Measurements from ENCODE around the gene EPHB6. TPM values are rescaled to one million over a fixed set of nuclear protein-coding genes. Genes with fewer than 3 reads are reported as not detected.

The EPHB6 gene
- polyA plus RNA-seq, 1 of the 3 experiments (the other 2 are of a cell fraction) = 1.8 TPM

DNA sequence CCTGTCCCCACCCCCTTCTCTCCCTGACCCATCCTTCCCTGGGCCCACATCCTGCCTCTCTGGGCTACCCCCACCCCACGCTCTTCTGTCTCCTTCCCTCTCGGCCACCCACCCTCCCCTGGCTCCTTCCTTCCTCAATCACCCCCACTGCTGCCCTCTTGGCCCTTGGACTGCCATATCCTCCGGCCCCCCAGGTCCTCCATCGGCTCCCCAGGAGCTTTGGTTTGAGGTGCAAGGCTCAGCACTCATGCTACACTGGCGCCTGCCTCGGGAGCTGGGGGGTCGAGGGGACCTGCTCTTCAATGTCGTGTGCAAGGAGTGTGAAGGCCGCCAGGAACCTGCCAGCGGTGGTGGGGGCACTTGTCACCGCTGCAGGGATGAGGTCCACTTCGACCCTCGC is 10.9 kb downstream of the EPHB6 start (continued):
- TF ChIP-seq, protein P1, sequence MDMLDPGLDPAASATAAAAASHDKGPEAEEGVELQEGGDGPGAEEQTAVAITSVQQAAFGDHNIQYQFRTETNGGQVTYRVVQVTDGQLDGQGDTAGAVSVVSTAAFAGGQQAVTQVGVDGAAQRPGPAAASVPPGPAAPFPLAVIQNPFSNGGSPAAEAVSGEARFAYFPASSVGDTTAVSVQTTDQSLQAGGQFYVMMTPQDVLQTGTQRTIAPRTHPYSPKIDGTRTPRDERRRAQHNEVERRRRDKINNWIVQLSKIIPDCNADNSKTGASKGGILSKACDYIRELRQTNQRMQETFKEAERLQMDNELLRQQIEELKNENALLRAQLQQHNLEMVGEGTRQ (IDR thresholded peaks at IDR 0.05; ENCODE audit: borderline replicate concordance, low read depth, low read length) = no peak

DNA sequence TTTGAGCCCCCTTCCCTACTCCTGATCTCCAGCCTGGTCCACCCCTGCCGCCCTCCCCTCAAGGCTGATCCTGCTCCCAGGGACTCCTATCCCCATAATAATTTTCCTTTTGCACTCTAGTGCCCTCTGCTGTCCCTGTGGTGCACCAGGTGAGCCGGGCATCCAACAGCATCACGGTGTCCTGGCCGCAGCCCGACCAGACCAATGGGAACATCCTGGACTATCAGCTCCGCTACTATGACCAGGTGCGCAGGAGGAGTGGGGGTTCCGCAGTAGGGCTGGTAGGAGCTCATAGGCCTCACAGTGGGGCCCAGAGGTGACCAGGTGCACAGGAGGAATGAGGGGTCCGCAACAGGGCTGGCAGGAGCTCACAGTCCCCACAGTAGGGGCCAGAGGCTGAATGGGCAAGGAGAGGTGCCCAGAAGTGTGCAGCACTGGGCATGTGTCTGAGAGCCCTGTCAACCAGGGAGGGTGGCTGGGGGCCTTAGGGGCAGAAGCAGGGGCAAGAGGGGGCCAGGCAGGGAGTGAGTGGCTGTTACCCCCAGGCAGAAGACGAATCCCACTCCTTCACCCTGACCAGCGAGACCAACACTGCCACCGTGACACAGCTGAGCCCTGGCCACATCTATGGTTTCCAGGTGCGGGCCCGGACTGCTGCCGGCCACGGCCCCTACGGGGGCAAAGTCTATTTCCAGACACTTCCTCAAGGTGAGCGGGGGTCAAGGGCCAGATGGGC is 11.7 kb downstream of the EPHB6 start:
- Histone ChIP-seq H3K4me3 (ENCODE audit: low read depth in 2 of 2, low read length in 1 of 2) (no peak overlapping the region), H3K36me3 (replicated peaks in 1 of 2; ENCODE audit: control insufficient read depth in 1 of 2, insufficient read depth in 2 of 2, low read length in 1 of 2) (no peaks in the 10 kb centered on the region), H3K27ac (ENCODE audit: low read depth in 2 of 2, low read length in 1 of 2) (no peak overlapping the region), H2AFZ (ENCODE audit: low read depth) (no peak overlapping the region), H3K9ac (no peak overlapping the region), H3K79me2 (ENCODE audit: insufficient read depth) (no peaks in the 10 kb centered on the region), H3K4me2 (no peak overlapping the region), H3K9me2 (no peaks in the 10 kb centered on the region), H3K27me3 (ENCODE audit: insufficient read depth) (peaks cover 11% of the 10 kb centered on the region), H3K4me1 (ENCODE audit: control insufficient read depth in 1 of 2, insufficient read depth in 2 of 2, low read depth in 1 of 2, low read length in 1 of 2) (no peaks in the 10 kb centered on the region), H3F3A (replicated peaks; ENCODE audit: insufficient read depth) (no peaks in the 10 kb centered on the region), H3K9me3 (no peaks in the 10 kb centered on the region), H4K20me1 (ENCODE audit: insufficient read depth) (no peaks in the 10 kb centered on the region)
- peak; percentile 88 for DNase-seq
- WGBS (ENCODE audit: low lambda C conversion rate) = 46% methylated on average over 18 of the region's 18 CpGs
- no peak for TF ChIP-seq SIN3A (IDR thresholded peaks at IDR 0.05; ENCODE audit: borderline replicate concordance, low read depth, low read length)
- peak; percentile 84 for TF ChIP-seq SMC3 (IDR thresholded peaks at IDR 0.05; ENCODE audit: low read depth, low read length)
- no peak for TF ChIP-seq RXRA (IDR thresholded peaks at IDR 0.05; ENCODE audit: borderline replicate concordance, low read depth)
- no peak for TF ChIP-seq EZH2phosphoT487 (IDR thresholded peaks at IDR 0.05; ENCODE audit: borderline replicate concordance, low read depth)
- TF ChIP-seq RAD21 (IDR thresholded peaks at IDR 0.05; ENCODE audit: low read length) = peak; percentile 69
- no peak for TF ChIP-seq FOXM1 (IDR thresholded peaks at IDR 0.05; ENCODE audit: low read depth)
- no peak for TF ChIP-seq POLR2AphosphoS5 (IDR thresholded peaks at IDR 0.05; ENCODE audit: low read depth, low read length)
- TF ChIP-seq YY1 (IDR thresholded peaks at IDR 0.05; ENCODE audit: low read depth) = no peak
- TF ChIP-seq, protein P2, sequence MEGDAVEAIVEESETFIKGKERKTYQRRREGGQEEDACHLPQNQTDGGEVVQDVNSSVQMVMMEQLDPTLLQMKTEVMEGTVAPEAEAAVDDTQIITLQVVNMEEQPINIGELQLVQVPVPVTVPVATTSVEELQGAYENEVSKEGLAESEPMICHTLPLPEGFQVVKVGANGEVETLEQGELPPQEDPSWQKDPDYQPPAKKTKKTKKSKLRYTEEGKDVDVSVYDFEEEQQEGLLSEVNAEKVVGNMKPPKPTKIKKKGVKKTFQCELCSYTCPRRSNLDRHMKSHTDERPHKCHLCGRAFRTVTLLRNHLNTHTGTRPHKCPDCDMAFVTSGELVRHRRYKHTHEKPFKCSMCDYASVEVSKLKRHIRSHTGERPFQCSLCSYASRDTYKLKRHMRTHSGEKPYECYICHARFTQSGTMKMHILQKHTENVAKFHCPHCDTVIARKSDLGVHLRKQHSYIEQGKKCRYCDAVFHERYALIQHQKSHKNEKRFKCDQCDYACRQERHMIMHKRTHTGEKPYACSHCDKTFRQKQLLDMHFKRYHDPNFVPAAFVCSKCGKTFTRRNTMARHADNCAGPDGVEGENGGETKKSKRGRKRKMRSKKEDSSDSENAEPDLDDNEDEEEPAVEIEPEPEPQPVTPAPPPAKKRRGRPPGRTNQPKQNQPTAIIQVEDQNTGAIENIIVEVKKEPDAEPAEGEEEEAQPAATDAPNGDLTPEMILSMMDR (IDR thresholded peaks at IDR 0.05) = peak; percentile 77
- TF ChIP-seq TAF1 (IDR thresholded peaks at IDR 0.05; ENCODE audit: borderline replicate concordance, low read depth, low read length) = no peak
- TF ChIP-seq, protein P1 (IDR thresholded peaks at IDR 0.05; ENCODE audit: borderline replicate concordance, low read depth, low read length) = no peak
- ChIA-PET POLR2A (no interaction called here), CTCF (interaction anchor here (0.6 to 12.2 kb wide), 49 partner anchors 9 to 502 kb away, joined by 3 to 154 read pairs (median 4); partner anchors contain the start of gene EPHB6)
